Subcutaneous abdominal adipose tissue (tissue), 5 donors: ENCODE measurements around the gene OR2L5.

Source experiments
- H3K27ac ChIP-seq: one replicate; pipeline ENCODE4 v1.7.0; 2013; ENCODE audit warnings: low read depth, mild to moderate bottlenecking, inconsistent platforms, low read length, moderate library complexity
- H3K27me3 ChIP-seq, 5 donors: one replicate each; pipeline ENCODE4 v1.7.0; 2013; ENCODE audit warnings: low read length in 5 of 5, inconsistent platforms in 1 of 5; ENCODE audit not compliant: control insufficient read depth in 5 of 5, insufficient read depth in 4 of 5
- H3K36me3 ChIP-seq, 5 donors: one replicate each; pipeline ENCODE4 v1.7.0; 2013; ENCODE audit warnings: low read length in 5 of 5; ENCODE audit not compliant: control insufficient read depth in 5 of 5, insufficient read depth in 5 of 5
- H3K4me1 ChIP-seq, 5 donors: one replicate each; pipeline ENCODE4 v1.7.0; 2013; ENCODE audit warnings: low read length in 5 of 5, mild to moderate bottlenecking in 3 of 5, moderate library complexity in 1 of 5; ENCODE audit not compliant: control insufficient read depth in 5 of 5, insufficient read depth in 5 of 5
- H3K4me3 ChIP-seq, 5 donors: one replicate each; pipeline ENCODE4 v1.7.0; 2013; ENCODE audit warnings: low read length in 5 of 5, low read depth in 1 of 5
- H3K9ac ChIP-seq, 5 donors: one replicate each; pipeline ENCODE4 v1.7.0; 2013; ENCODE audit warnings: low read length in 5 of 5, mild to moderate bottlenecking in 4 of 5, moderate library complexity in 3 of 5
- H3K9me3 ChIP-seq, 5 donors: one replicate each; pipeline ENCODE4 v1.7.0; 2013; ENCODE audit warnings: low read length in 5 of 5; ENCODE audit not compliant: control insufficient read depth in 5 of 5
- donor health status: healthy.
- donor health status: healthy.
- donor health status: healthy.
- donor health status: healthy.
- donor health status: healthy.

OR2L5 gene, protein sequence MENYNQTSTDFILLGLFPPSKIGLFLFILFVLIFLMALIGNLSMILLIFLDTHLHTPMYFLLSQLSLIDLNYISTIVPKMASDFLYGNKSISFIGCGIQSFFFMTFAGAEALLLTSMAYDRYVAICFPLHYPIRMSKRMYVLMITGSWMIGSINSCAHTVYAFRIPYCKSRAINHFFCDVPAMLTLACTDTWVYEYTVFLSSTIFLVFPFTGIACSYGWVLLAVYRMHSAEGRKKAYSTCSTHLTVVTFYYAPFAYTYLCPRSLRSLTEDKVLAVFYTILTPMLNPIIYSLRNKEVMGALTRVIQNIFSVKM

DNA sequence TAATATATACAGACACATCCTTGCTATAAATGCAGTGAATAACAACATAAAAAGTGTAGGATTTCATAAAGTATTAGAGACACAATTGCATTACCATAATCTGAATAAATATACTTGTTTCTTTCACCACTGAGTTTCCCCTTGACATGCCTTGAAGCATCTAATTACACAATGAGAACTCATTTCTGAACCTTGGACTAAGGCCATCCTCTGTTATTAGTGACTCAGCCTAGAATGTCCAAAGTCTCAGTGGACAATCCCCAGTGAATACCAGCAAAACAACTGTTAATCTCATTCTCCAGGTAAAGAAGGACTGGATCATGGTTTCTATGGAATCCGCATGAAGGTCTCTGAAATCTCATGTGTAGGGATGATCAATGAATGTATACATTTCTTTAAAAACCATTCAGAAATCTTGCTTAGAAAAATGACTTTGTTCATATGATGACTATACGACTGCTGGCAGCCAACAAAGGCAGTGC lies at the start of gene OR2L5:
OR2L5 (plus strand) TSS at position 432 of the 482 bp plus-strand sequence. CDS start 8,288 bp downstream, outside the sequence.
- Histone ChIP-seq H3K4me1 (no peaks in the 10 kb centered on the region), H3K27ac (no peak within 1 kb of the TSS), H3K4me3 (no peak within 1 kb of the TSS), H3K9me3 (peaks cover 7 to 17% (median 14%) of the 10 kb centered on the region in 5 donors), H3K27me3 (no peaks in the 10 kb centered on the region), H3K9ac (no peak within 1 kb of the TSS), H3K36me3 (no peaks in the 10 kb centered on the region)

- H3K9me3 ChIP-seq, result no peaks in the 10 kb centered on the region
Measured at GRCh38 chr1:247964933-247965332, 48.5 kb upstream of the OR2L5 start, which contains the start of gene OR2AK2. Gene OR2AK2, plus strand, starts transcription at chr1:247965233. Its CDS starts 144 bp downstream, at chr1:247965377.

GRCh38 chr1:247966532-247967204 lies 46.8 kb upstream of the OR2L5 start:
- no peak overlapping the region for H3K4me3 ChIP-seq

More at GRCh38 chr1:247964933-247965332, 48.5 kb upstream of the OR2L5 start, which contains the start of gene OR2AK2:
- H3K36me3 ChIP-seq, result no peaks in the 10 kb centered on the region
- H3K4me1 ChIP-seq, result no peaks in the 10 kb centered on the region
- no peak within 1 kb of the TSS for H3K27ac ChIP-seq
- no peak within 1 kb of the TSS for H3K4me3 ChIP-seq
- no peak within 1 kb of the TSS for H3K9ac ChIP-seq
- H3K27me3 ChIP-seq, result no peaks in the 10 kb centered on the region

DNA sequence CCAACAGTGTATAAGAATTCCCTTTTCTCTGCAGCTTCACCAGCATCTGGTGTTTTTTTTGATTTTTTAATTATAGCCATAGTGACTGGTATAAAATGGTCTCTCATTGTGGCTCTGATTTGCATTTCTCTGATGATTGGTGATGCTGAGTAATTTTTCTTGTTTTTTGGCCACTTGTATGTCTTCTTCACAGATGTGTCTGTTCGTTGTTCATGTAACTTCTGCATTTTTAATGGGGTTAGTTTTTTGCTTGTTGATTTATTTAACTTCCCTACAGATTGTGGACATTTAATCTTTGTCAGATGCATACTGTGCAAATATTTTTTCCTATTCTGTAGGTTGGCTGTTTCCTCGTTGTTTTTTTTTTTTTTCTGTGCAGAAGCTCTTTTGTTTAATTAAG lies 20.5 kb upstream of the OR2L5 start:
- Histone ChIP-seq H3K36me3 (no peaks in the 10 kb centered on the region), H3K27me3 (no peaks in the 10 kb centered on the region), H3K4me3 (no peak overlapping the region), H3K27ac (no peak overlapping the region), H3K9me3 (peaks cover 0 to 5% (median 0%) of the 10 kb centered on the region in 5 donors), H3K9ac (no peak overlapping the region), H3K4me1 (no peaks in the 10 kb centered on the region)

More at GRCh38 chr1:247966532-247967204, 46.8 kb upstream of the OR2L5 start:
- Histone ChIP-seq H3K27me3 (no peaks in the 10 kb centered on the region), H3K4me1 (no peaks in the 10 kb centered on the region), H3K9ac (no peak overlapping the region), H3K27ac (no peak overlapping the region), H3K36me3 (no peaks in the 10 kb centered on the region), H3K9me3 (peaks cover 0 to 5% (median 0%) of the 10 kb centered on the region in 5 donors)

DNA sequence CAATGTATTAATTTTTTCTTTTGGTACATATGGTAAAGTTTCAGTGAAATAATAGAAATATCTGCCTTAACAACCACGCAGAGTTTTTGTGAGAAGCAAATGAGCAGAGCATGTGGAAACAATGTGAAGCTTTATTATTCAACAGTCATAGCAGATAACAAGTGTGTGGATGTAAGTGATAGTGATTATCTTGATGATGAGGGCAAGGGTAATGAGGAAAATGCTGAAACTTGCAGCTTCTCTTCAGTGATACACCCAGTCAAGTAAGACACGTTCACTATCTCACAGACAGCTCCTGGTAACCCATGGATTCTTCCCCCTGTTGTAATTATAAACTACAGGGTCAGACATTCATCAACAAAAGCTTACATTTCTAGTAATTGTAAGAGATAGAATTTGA lies 14.6 kb upstream of the OR2L5 start:
- H3K27me3 ChIP-seq, result no peaks in the 10 kb centered on the region
- H3K9ac ChIP-seq, result no peak overlapping the region
- H3K4me1 ChIP-seq, result no peaks in the 10 kb centered on the region
- H3K36me3 ChIP-seq, result no peaks in the 10 kb centered on the region
- H3K4me3 ChIP-seq, result no peak overlapping the region
- no peak overlapping the region for H3K27ac ChIP-seq
- H3K9me3 ChIP-seq, result no peaks in the 10 kb centered on the region

DNA sequence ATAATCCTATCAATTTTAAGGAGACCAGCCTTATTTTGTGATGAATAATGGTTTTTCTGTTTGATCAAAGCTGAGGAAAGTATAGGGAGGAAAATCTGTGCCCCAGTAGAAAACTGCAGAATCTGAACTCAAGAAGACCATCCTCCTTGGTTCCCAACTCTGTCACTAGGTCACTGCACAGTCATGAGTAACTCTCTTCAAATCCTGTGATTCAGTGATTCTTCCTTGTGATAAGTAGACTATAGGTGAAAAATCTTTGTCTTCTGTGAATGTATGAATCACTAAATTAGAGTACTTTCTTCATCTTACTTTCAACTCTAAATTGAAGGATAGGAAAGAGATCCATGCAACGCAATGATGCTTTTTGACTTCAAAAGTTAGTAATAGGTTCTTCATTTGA lies 13.3 kb upstream of the OR2L5 start:
- Histone ChIP-seq H3K9ac (no peak overlapping the region), H3K27ac (no peak overlapping the region), H3K4me1 (no peaks in the 10 kb centered on the region), H3K27me3 (no peaks in the 10 kb centered on the region), H3K4me3 (no peak overlapping the region), H3K9me3 (no peaks in the 10 kb centered on the region), H3K36me3 (no peaks in the 10 kb centered on the region)

DNA sequence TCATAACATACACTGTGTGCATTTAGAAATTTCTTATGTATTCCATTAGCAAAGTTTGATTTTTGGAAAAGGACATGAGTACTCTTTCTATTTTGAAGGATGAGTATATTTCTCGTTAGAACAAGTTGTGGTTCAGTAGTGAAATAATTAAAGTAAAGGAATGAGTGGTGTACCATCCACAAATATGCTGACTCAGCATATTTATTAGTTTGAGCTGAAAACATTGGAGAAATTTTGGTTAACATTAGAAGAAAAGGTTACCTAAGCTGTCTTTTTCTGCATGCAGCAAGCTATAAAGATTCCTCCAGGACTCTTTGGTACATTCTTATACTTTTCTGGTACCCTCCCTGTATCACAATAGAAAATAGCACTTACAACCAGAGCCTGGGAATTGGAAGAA lies 5.7 kb upstream of the OR2L5 start:
- Histone ChIP-seq H3K4me3 (no peak overlapping the region), H3K36me3 (no peaks in the 10 kb centered on the region), H3K9me3 (peaks cover 9 to 25% (median 14%) of the 10 kb centered on the region in 5 donors), H3K27ac (no peak overlapping the region), H3K27me3 (no peaks in the 10 kb centered on the region), H3K9ac (no peak overlapping the region), H3K4me1 (no peaks in the 10 kb centered on the region)

DNA sequence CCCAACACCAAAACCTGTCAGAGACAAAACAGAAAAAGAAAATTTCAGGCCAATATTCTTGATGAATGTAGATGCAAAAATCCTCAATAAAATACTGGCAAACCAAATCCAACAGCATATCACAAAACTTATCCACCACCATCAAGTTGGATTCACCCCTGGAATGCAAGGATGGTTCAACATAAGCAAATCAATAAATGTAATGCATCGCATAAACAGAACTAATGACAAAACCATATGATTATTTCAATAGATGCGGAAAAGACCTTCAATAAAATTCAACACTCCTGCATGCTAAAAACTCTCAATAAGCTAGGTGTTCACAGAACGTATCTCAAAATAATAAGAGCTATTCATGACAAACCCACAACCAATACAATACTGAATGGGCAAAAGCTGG lies 3.8 kb upstream of the OR2L5 start:
- no peaks in the 10 kb centered on the region for H3K4me1 ChIP-seq
- H3K9me3 ChIP-seq, result peaks cover 9 to 25% (median 14%) of the 10 kb centered on the region in 5 donors
- no peak overlapping the region for H3K9ac ChIP-seq
- H3K4me3 ChIP-seq, result no peak overlapping the region
- H3K27me3 ChIP-seq, result no peaks in the 10 kb centered on the region
- H3K36me3 ChIP-seq, result no peaks in the 10 kb centered on the region
- no peak overlapping the region for H3K27ac ChIP-seq

DNA sequence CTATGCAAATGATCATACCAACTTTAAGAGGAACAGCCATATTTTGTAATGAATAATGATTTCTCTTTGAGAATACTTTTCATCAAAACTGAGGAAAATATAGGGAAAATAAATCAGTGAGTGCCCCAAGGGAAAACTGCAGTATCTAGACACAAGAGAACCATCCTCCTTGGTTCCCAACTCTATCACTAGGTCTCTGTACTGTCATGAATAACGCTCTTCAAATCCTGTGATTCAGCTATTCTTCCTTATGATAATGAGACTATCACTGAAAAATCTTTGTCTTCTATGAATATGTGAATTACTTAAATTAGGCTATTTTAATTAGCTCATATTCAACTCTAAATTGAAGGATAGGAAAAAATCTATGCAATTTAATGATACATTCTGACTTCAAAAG lies 2.3 kb downstream of the OR2L5 start:
- Histone ChIP-seq H3K36me3 (no peaks in the 10 kb centered on the region), H3K27me3 (no peaks in the 10 kb centered on the region), H3K4me3 (no peak overlapping the region), H3K9ac (no peak overlapping the region), H3K9me3 (peaks cover 3 to 11% (median 5%) of the 10 kb centered on the region in 5 donors), H3K27ac (no peak overlapping the region), H3K4me1 (no peaks in the 10 kb centered on the region)

GRCh38 chr1:248029770-248030169 lies 16.3 kb downstream of the OR2L5 start, which contains the start of gene OR2L2:
Gene OR2L2, plus strand, starts transcription at chr1:248030070. Its CDS starts 8,198 bp downstream, at chr1:248038268.
- H3K4me3 ChIP-seq, result no peak within 1 kb of the TSS
- H3K36me3 ChIP-seq, result no peaks in the 10 kb centered on the region
- no peak within 1 kb of the TSS for H3K9ac ChIP-seq
- H3K4me1 ChIP-seq, result no peaks in the 10 kb centered on the region
- no peak within 1 kb of the TSS for H3K27ac ChIP-seq
- H3K9me3 ChIP-seq, result peaks cover 2 to 16% (median 8%) of the 10 kb centered on the region in 5 donors
- no peaks in the 10 kb centered on the region for H3K27me3 ChIP-seq
